ENCODE data around the gene TPT1. TPM values are rescaled to one million over a fixed set of nuclear protein-coding genes. Genes with fewer than 3 reads are reported as not detected.
"Not testable (repeated sequence)": the region's sequence is repeated elsewhere in the genome, so short reads cannot be mapped to it uniquely, and the experiment has no call there.

The TPT1 gene
- total and polyA plus RNA-seq, 2 of the 13 experiments (the other 11 are each of a cell fraction or from before 2014, with no cell fraction given) = 2,953 to 3,594 TPM

DNA sequence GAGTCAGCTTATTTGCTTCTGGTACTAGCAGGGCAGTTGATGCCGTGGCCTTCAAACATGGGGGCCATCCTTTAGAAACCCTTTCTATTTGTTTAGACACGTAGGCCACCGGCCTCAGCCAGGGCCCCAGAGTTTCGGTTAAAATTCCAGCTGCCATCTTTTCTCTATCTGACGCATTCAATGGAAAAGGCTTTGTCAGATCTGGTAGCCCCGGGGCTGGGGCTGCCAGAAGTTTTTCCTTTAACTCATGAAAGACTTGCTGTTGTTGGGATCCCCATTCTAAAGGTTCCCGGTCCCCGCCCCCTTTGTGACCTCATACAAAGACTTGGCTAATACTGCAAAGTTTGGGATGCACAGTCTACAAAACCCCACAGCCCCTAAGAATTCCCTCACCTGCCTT is 35.7 kb upstream of the TPT1 start:
- H3K4me3 ChIP-seq (replicated peaks in 1 of 3; ENCODE audit: insufficient read depth in 1 of 3, low read depth in 2 of 3, low read length in 3 of 3); H3K27ac ChIP-seq (ENCODE audit: extremely low read length, insufficient read depth, low read length); H3K36me3 ChIP-seq (replicated peaks in 1 of 2; ENCODE audit: control insufficient read depth in 1 of 2, insufficient read depth in 2 of 2, low read length in 2 of 2); POLR2A ChIA-PET; in situ Hi-C loops (cut with HindIII; ENCODE audit: extremely low pct_ligation_motif_present, low pct_unique_long_range_greater_than_20kb); H3K4me2 ChIP-seq (ENCODE audit: low read depth, low read length); H4K20me1 ChIP-seq (ENCODE audit: insufficient read depth, low read length); intact Hi-C loops (cut with micrococcal nuclease; ENCODE audit: unreplicated experiment); FAIRE-seq; H3K79me2 ChIP-seq (ENCODE audit: insufficient read depth, low read length); H2AFZ ChIP-seq (ENCODE audit: low read length); ATAC-seq; H3K4me1 ChIP-seq (ENCODE audit: insufficient read depth, low read length); H3K27me3 ChIP-seq (ENCODE audit: control insufficient read depth in 1 of 2, insufficient read depth in 2 of 2, low read length in 2 of 2); H3K9ac ChIP-seq (ENCODE audit: insufficient read depth, low read depth, low read length); BruUV-seq (replicated peaks); H3K9me3 ChIP-seq (ENCODE audit: low read length); CTCF ChIA-PET (ENCODE audit: low intra/inter-chr PET ratio, low total read pairs); DNase-seq (ENCODE audit: low spot score): not testable (repeated sequence)
- 98% methylated on average over 8 of the region's 8 CpGs for WGBS (ENCODE audit: low lambda C conversion rate)

DNA sequence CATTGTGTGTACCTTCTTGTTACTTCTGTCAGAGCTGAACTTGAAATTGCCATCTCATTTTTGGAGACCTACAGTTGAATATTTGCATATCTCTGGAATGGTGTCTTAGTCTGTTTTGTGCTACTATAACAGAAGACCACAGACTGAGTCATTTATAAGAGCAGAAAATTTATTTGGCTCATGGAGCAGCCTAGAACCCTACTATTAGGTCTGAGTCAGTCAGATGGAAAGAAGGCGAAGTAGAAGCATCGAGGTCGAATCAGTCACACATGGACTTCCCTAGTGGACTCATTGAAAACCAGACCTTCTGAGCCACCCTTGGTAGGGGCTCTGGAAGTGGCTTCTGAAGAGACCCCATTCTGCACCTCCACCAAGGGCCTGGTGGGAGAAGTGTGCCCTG is 33.9 kb upstream of the TPT1 start:
- TF ChIP-seq SMYD3 (CRISPR knock-in tag; IDR thresholded peaks at IDR 0.05) (no peak), ZIK1 (CRISPR knock-in tag; IDR thresholded peaks at IDR 0.05; ENCODE audit: borderline replicate concordance, low read depth) (no peak), CHCHD3 (CRISPR knock-in tag; IDR thresholded peaks at IDR 0.05) (no peak), CBX1 (IDR thresholded peaks at IDR 0.05; ENCODE audit: low read depth) (no peak), CEBPB (IDR thresholded peaks at IDR 0.05; ENCODE audit: borderline replicate concordance, low read depth, low read length) (no peak), KDM5A (IDR thresholded peaks at IDR 0.05; ENCODE audit: borderline replicate concordance, low read length) (no peak), ZNF850 (CRISPR knock-in tag; conservative IDR thresholded peaks at IDR 0.05) (no peak), MXI1 (IDR thresholded peaks at IDR 0.05; ENCODE audit: borderline replicate concordance, low read depth, low read length) (no peak), EZH2 (conservative IDR thresholded peaks at IDR 0.05; ENCODE audit: low read depth, low read length) (no peak), HDAC2 (CRISPR knock-in tag; IDR thresholded peaks at IDR 0.05) (no peak), MTA1 (CRISPR knock-in tag; IDR thresholded peaks at IDR 0.05; ENCODE audit: borderline replicate concordance) (no peak), RFX3 (CRISPR knock-in tag; IDR thresholded peaks at IDR 0.05) (no peak), ZNF354B (CRISPR knock-in tag; IDR thresholded peaks at IDR 0.05) (no peak), PCBP1 (IDR thresholded peaks at IDR 0.05; ENCODE audit: borderline replicate concordance, low read depth, low read length) (no peak), TAF15 (IDR thresholded peaks at IDR 0.05; ENCODE audit: low read depth, low read length, poor library complexity, severe bottlenecking) (no peak), NFYC (CRISPR knock-in tag; IDR thresholded peaks at IDR 0.05) (no peak)
- TF ChIP-seq, protein P1, sequence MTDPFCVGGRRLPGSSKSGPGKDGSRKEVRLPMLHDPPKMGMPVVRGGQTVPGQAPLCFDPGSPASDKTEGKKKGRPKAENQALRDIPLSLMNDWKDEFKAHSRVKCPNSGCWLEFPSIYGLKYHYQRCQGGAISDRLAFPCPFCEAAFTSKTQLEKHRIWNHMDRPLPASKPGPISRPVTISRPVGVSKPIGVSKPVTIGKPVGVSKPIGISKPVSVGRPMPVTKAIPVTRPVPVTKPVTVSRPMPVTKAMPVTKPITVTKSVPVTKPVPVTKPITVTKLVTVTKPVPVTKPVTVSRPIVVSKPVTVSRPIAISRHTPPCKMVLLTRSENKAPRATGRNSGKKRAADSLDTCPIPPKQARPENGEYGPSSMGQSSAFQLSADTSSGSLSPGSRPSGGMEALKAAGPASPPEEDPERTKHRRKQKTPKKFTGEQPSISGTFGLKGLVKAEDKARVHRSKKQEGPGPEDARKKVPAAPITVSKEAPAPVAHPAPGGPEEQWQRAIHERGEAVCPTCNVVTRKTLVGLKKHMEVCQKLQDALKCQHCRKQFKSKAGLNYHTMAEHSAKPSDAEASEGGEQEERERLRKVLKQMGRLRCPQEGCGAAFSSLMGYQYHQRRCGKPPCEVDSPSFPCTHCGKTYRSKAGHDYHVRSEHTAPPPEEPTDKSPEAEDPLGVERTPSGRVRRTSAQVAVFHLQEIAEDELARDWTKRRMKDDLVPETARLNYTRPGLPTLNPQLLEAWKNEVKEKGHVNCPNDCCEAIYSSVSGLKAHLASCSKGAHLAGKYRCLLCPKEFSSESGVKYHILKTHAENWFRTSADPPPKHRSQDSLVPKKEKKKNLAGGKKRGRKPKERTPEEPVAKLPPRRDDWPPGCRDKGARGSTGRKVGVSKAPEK (CRISPR knock-in tag; IDR thresholded peaks at IDR 0.05; ENCODE audit: borderline replicate concordance) = no peak
- no peak overlapping the region for H3K4me3 ChIP-seq (replicated peaks in 1 of 3; ENCODE audit: insufficient read depth in 1 of 3, low read depth in 2 of 3, low read length in 3 of 3)
- no peaks in the 10 kb centered on the region for H3K27me3 ChIP-seq (ENCODE audit: control insufficient read depth in 1 of 2, insufficient read depth in 2 of 2, low read length in 2 of 2)
- 97% methylated on average over 3 of the region's 3 CpGs for WGBS (ENCODE audit: low lambda C conversion rate)
- DNase-seq (ENCODE audit: low spot score) (no peak), ATAC-seq (no peak), FAIRE-seq (no peak)
- H3K4me1 ChIP-seq (ENCODE audit: insufficient read depth, low read length) = no peaks in the 10 kb centered on the region
- H3K36me3 ChIP-seq (replicated peaks in 1 of 2; ENCODE audit: control insufficient read depth in 1 of 2, insufficient read depth in 2 of 2, low read length in 2 of 2) = peaks cover 1 to 9% of the 10 kb centered on the region in 2 experiments; a peak in 4 of 5 replicates
- intact Hi-C loops (cut with micrococcal nuclease; ENCODE audit: unreplicated experiment) = no loop called here
- H4K20me1 ChIP-seq (ENCODE audit: insufficient read depth, low read length) = no peaks in the 10 kb centered on the region
- in situ Hi-C loops (cut with HindIII; ENCODE audit: extremely low pct_ligation_motif_present, low pct_unique_long_range_greater_than_20kb) = no loop called here
- CTCF ChIA-PET (ENCODE audit: low intra/inter-chr PET ratio, low total read pairs) = no interaction called here
- POLR2A ChIA-PET = interaction anchor here (1.1 kb wide), 1 partner anchor 34 kb away, joined by 4 read pairs; the partner anchor contains the start of gene TPT1
- no peak overlapping the region for H2AFZ ChIP-seq (ENCODE audit: low read length)
- no peaks in the 10 kb centered on the region for H3K9me3 ChIP-seq (ENCODE audit: low read length)
- no peak overlapping the region for H3K9ac ChIP-seq (ENCODE audit: insufficient read depth, low read depth, low read length)
- no peaks in the 10 kb centered on the region for H3K79me2 ChIP-seq (ENCODE audit: insufficient read depth, low read length)
- H3K27ac ChIP-seq (ENCODE audit: extremely low read length, insufficient read depth, low read length) = no peak overlapping the region
- no TSS peak for BruUV-seq (replicated peaks)
- H3K4me2 ChIP-seq (ENCODE audit: low read depth, low read length) = no peak overlapping the region

Data from HepG2 (cell line).